HUES64 (cell line): Measurements from ENCODE around the gene TNFSF13B.

Experiments used
- H3K27ac ChIP-seq: 2 replicates; pipeline ENCODE4 v1.7.0; 2013; ENCODE audit warnings: low read depth, low read length, inconsistent platforms
- H3K27me3 ChIP-seq: 2 replicates; pipeline ENCODE4 v1.6.1; 2013; ENCODE audit warnings: mild to moderate bottlenecking, low read length; ENCODE audit not compliant: insufficient read depth
- H3K36me3 ChIP-seq: 2 replicates; pipeline ENCODE4 v1.6.1; 2013; ENCODE audit warnings: mild to moderate bottlenecking, low read length; ENCODE audit not compliant: insufficient read depth
- H3K4me1 ChIP-seq: 2 replicates; pipeline ENCODE4 v1.6.1; 2013; ENCODE audit warnings: mild to moderate bottlenecking, low read length, moderate library complexity; ENCODE audit not compliant: insufficient read depth
- H3K4me3 ChIP-seq: 2 replicates; pipeline ENCODE4 v1.5.1; 2013; ENCODE audit warnings: mild to moderate bottlenecking, low read length, moderate library complexity
- H3K9ac ChIP-seq: 2 replicates; pipeline ENCODE4 v1.6.1; 2013; ENCODE audit warnings: mild to moderate bottlenecking, low read depth, low read length
- H3K9me3 ChIP-seq: 2 replicates; pipeline ENCODE4 v1.6.1; 2013; ENCODE audit warnings: low read depth, low read length; ENCODE audit not compliant: insufficient read depth
- WGBS: fragments of 150-250, 120-280 bp; methylation state at CpG from one replicate; pipeline ENCODE4 v1.1.7; 2013; ENCODE audit warnings: missing lambda C conversion rate; 5-methylcytosine and 5-hydroxymethylcytosine counted together

Gene TNFSF13B

DNA sequence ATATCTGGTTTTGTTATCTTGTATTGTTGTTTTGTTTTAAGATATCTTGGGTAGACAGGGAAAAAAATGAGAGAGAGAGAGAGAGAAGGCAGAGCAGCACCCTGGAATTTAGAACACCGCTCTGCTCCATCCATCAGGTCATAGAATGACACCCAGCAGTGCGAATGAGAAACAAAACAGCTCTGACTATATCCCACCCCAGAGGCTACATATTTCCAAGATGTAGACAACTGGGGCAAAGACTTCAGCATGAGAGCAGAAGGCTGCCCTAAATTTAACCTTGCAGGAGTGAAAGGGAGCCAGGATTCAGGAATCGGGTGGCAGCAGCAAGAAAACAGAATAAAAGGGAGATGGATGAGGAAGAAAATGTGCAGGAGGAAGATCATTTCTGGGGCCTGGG is 46.5 kb downstream of the TNFSF13B start:
- 97% methylated on average over 3 of the region's 3 CpGs for WGBS
- no peaks in the 10 kb centered on the region for H3K36me3 ChIP-seq
- no peaks in the 10 kb centered on the region for H3K27me3 ChIP-seq
- no peak overlapping the region for H3K9ac ChIP-seq
- 0 out of 2 replicates have a peak, but pooled peaks cover 6% of the 10 kb centered on the region for H3K4me1 ChIP-seq
- no peaks in the 10 kb centered on the region for H3K9me3 ChIP-seq
- H3K4me3 ChIP-seq: no peak overlapping the region
- H3K27ac ChIP-seq: no peak overlapping the region

GRCh38 chr13:108316413-108316812 is 46.9 kb downstream of the TNFSF13B start:
- Histone ChIP-seq H3K27ac (no peak overlapping the region), H3K27me3 (no peaks in the 10 kb centered on the region), H3K4me1 (0 out of 2 replicates have a peak, but pooled peaks cover 6% of the 10 kb centered on the region), H3K4me3 (no peak overlapping the region), H3K9me3 (no peaks in the 10 kb centered on the region), H3K36me3 (no peaks in the 10 kb centered on the region), H3K9ac (no peak overlapping the region)
- 93% methylated on average over 3 of the region's 4 CpGs for WGBS

GRCh38 chr13:108322206-108322824 is 52.8 kb downstream of the TNFSF13B start:
- no peak overlapping the region for H3K4me3 ChIP-seq
- peaks cover 13% of the 10 kb centered on the region for H3K4me1 ChIP-seq
- H3K36me3 ChIP-seq: no peaks in the 10 kb centered on the region
- 82% methylated on average over 1 of the region's 2 CpGs for WGBS
- no peak overlapping the region for H3K27ac ChIP-seq
- H3K27me3 ChIP-seq: no peaks in the 10 kb centered on the region
- H3K9me3 ChIP-seq: no peaks in the 10 kb centered on the region
- no peak overlapping the region for H3K9ac ChIP-seq

DNA sequence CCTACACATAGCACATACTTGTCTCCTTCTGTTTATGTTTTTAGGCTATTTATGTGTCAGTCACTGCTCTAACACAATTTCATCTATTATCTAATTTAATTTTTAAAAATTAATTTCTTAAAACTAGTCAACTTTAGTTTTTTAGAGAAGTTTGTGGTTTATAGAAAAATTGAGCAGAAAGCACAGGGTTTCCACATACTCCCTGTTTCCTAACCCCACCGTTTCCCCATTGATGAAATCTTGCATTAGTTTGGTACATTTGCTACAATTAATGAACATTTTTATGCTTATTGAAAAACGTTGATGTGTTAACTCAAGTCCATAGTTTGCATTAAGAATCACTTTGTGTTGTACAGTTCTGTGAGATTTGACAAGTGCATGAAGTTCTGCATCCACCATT is 53.5 kb downstream of the TNFSF13B start:
- H3K9ac ChIP-seq: no peak overlapping the region
- H3K27ac ChIP-seq: no peak overlapping the region
- peaks cover 13% of the 10 kb centered on the region for H3K4me1 ChIP-seq
- H3K36me3 ChIP-seq: no peaks in the 10 kb centered on the region
- WGBS: 86% methylated on average over 2 of the region's 2 CpGs
- no peak overlapping the region for H3K4me3 ChIP-seq
- no peaks in the 10 kb centered on the region for H3K9me3 ChIP-seq
- no peaks in the 10 kb centered on the region for H3K27me3 ChIP-seq

- Histone ChIP-seq H3K9ac (no peak overlapping the region), H3K4me3 (no peak overlapping the region), H3K27me3 (no peaks in the 10 kb centered on the region), H3K4me1 (peaks cover 13% of the 10 kb centered on the region), H3K36me3 (no peaks in the 10 kb centered on the region), H3K9me3 (no peaks in the 10 kb centered on the region), H3K27ac (no peak overlapping the region)
Observed at GRCh38 chr13:108325863-108326262, 56.3 kb downstream of the TNFSF13B start.

DNA sequence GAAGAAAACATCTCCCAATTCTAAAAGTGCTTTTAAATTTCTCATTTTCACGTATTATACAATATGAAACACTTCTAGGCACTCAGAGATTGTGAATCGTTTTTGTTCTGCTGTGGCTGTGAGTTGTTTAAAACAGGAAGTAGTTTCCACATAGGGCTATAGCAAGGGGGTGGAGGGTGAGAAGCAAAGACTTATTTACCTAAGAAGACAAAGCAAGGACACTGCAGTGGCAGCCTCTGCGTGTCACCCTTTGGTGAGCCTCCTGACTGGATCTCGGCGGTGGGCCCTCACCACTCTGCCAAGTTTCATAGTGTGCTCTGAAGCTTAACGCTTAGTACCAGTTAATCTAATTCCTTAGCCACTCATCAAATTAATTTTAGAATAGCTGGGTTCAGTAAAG is 56.8 kb downstream of the TNFSF13B start:
- no peaks in the 10 kb centered on the region for H3K9me3 ChIP-seq
- peaks cover 13% of the 10 kb centered on the region for H3K4me1 ChIP-seq
- H3K27ac ChIP-seq: no peak overlapping the region
- no peaks in the 10 kb centered on the region for H3K27me3 ChIP-seq
- no peaks in the 10 kb centered on the region for H3K36me3 ChIP-seq
- no peak overlapping the region for H3K4me3 ChIP-seq
- WGBS: 47% methylated on average over 5 of the region's 6 CpGs
- no peak overlapping the region for H3K9ac ChIP-seq

GRCh38 chr13:108328848-108329247 is 59.3 kb downstream of the TNFSF13B start:
- Histone ChIP-seq H3K27me3 (no peaks in the 10 kb centered on the region), H3K4me3 (no peak overlapping the region), H3K9ac (no peak overlapping the region), H3K27ac (no peak overlapping the region), H3K4me1 (peaks cover 13% of the 10 kb centered on the region), H3K9me3 (no peaks in the 10 kb centered on the region), H3K36me3 (no peaks in the 10 kb centered on the region)
- 92% methylated on average over 1 of the region's 1 CpG for WGBS

DNA sequence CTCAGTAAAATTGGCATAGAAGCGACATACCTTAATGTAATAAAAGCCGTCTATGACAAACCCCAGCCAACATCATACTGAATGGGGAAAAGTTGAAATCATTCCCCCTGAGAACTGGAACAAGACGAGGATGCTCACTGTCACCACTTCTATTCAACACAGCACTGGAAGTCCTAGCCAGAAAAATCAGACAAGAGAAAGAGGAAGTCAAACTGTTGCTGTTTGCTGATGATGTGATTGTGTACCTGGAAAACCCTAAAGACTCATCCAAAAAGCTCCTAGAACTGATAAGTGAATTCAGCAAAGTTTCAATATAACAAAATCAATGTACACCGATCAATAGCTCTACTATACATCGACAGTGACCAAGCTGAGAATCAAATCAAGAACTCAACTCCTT is 63.3 kb downstream of the TNFSF13B start:
- no peaks in the 10 kb centered on the region for H3K4me1 ChIP-seq
- no peak overlapping the region for H3K27ac ChIP-seq
- H3K9ac ChIP-seq: no peak overlapping the region
- H3K9me3 ChIP-seq: no peaks in the 10 kb centered on the region
- 76% methylated on average over 5 of the region's 5 CpGs for WGBS
- H3K27me3 ChIP-seq: no peaks in the 10 kb centered on the region
- H3K36me3 ChIP-seq: no peaks in the 10 kb centered on the region
- H3K4me3 ChIP-seq: no peak overlapping the region

DNA sequence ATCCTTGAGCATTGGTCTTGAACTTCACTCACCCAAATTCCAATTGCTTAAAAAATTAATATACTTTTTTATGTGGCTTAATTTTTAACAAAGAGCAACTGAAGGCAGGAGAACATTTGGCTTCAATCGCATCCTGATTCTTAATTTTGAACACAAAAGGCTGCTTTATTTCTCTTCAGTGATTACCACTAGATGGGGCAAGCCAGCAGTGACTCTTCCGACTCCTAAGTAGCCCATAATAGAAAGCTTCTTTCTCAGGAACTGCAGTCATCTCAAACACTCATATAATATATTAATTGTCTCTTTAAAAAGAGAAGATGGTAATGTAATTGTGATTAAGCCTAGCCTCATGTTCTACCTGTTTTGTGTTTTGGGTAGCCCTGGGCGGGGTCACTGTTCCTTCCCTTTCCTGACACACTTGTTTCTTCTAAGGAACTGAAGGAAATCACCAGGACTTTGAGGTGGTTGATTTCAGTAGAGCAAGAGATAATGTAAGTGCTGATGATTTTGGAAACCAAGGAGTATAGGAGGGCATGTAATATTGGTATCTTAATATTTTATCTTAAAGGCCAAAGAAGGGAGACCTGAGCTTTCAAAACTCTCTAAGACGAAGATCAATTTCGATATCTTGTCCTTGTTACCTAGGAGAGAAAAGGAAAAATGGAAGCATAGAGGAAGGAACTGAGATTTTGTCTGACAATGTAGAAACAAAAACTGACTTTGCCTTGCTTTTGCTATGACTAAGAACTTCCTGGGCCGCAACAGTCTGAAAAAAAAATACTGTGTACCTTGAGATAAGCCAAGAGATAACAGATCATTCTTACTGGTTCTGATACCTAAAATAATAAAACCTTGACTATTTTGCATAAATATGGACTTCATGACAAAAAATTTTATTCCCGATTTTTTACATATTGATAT is 73.1 kb downstream of the TNFSF13B start:
- WGBS: 87% methylated on average over 6 of the region's 7 CpGs
- Histone ChIP-seq H3K9me3 (no peaks in the 10 kb centered on the region), H3K4me1 (no peaks in the 10 kb centered on the region), H3K27me3 (no peaks in the 10 kb centered on the region), H3K27ac (no peak overlapping the region), H3K36me3 (no peaks in the 10 kb centered on the region), H3K4me3 (no peak overlapping the region), H3K9ac (no peak overlapping the region)

- no peaks in the 10 kb centered on the region for H3K9me3 ChIP-seq
- no peaks in the 10 kb centered on the region for H3K27me3 ChIP-seq
- H3K27ac ChIP-seq: no peak overlapping the region
- H3K4me1 ChIP-seq: no peaks in the 10 kb centered on the region
- no peak overlapping the region for H3K4me3 ChIP-seq
- H3K9ac ChIP-seq: no peak overlapping the region
- no peaks in the 10 kb centered on the region for H3K36me3 ChIP-seq
- WGBS: 93% methylated on average over 10 of the region's 10 CpGs
Observed at GRCh38 chr13:108345016-108345415, 75.5 kb downstream of the TNFSF13B start.

GRCh38 chr13:108346376-108346775 is 76.9 kb downstream of the TNFSF13B start:
- no peaks in the 10 kb centered on the region for H3K9me3 ChIP-seq
- H3K36me3 ChIP-seq: no peaks in the 10 kb centered on the region
- H3K4me1 ChIP-seq: no peaks in the 10 kb centered on the region
- H3K9ac ChIP-seq: no peak overlapping the region
- H3K4me3 ChIP-seq: no peak overlapping the region
- H3K27me3 ChIP-seq: no peaks in the 10 kb centered on the region
- 64% methylated on average over 8 of the region's 8 CpGs for WGBS
- no peak overlapping the region for H3K27ac ChIP-seq
